Endodermal cell (in vitro differentiated cells): ENCODE data around the gene EPHX1. TPM values are rescaled to one million over a fixed set of nuclear protein-coding genes. Genes with fewer than 3 reads are reported as not detected.
A peak's percentile ranks its signal among the peaks of the same experiment; 100 is the strongest.

Source experiments
- DNase-seq: peaks from one replicate; pipeline ENCODE4 v3.0.0-alpha.2; 2017
- H3K27ac ChIP-seq: 2 replicates; pipeline ENCODE4 v1.5.1; 2013; ENCODE audit warnings: mild to moderate bottlenecking, low read depth, low read length, moderate library complexity
- H3K27me3 ChIP-seq: 2 replicates; pipeline ENCODE4 v1.6.1; 2013; ENCODE audit warnings: mild to moderate bottlenecking, low read length, moderate library complexity; ENCODE audit not compliant: insufficient read depth, control insufficient read depth, poor library complexity, severe bottlenecking
- H3K36me3 ChIP-seq: 2 replicates; pipeline ENCODE4 v1.7.0; 2013; ENCODE audit warnings: mild to moderate bottlenecking, low read length, moderate library complexity; ENCODE audit not compliant: control insufficient read depth, insufficient read depth
- H3K4me1 ChIP-seq: one replicate; pipeline ENCODE4 v1.7.0; 2013; ENCODE audit warnings: low read length; ENCODE audit not compliant: control insufficient read depth, insufficient read depth
- H3K4me3 ChIP-seq: 2 replicates; pipeline ENCODE4 v1.5.1; 2013; ENCODE audit warnings: mild to moderate bottlenecking, low read length, moderate library complexity
- H3K9ac ChIP-seq: 2 replicates; pipeline ENCODE4 v1.6.1; 2013; ENCODE audit warnings: mild to moderate bottlenecking, low read length, moderate library complexity; ENCODE audit not compliant: poor library complexity, severe bottlenecking; ENCODE audit errors: extremely low read depth
- H3K9me3 ChIP-seq: 2 replicates; pipeline ENCODE4 v1.6.1; 2013; ENCODE audit warnings: mild to moderate bottlenecking, low read length, moderate library complexity; ENCODE audit not compliant: control insufficient read depth
- H3K27ac Mint-ChIP-seq: 2 replicates; pipeline ENCODE4 v1.8.0; 2020; ENCODE audit warnings: mixed read lengths
- H3K27me3 Mint-ChIP-seq: 2 replicates; pipeline ENCODE4 v1.8.0; 2021; ENCODE audit warnings: mild to moderate bottlenecking, mixed read lengths; ENCODE audit not compliant: insufficient read depth
- H3K36me3 Mint-ChIP-seq: 2 replicates; pipeline ENCODE4 v1.8.0; 2020; ENCODE audit warnings: low read depth, mixed read lengths
- H3K4me1 Mint-ChIP-seq: 2 replicates; pipeline ENCODE4 v1.8.0; 2020; ENCODE audit warnings: mixed read lengths
- H3K4me3 Mint-ChIP-seq: 2 replicates; pipeline ENCODE4 v1.8.0; 2020; ENCODE audit warnings: mild to moderate bottlenecking, moderate library complexity, mixed read lengths
- H3K9me3 Mint-ChIP-seq: 2 replicates; pipeline ENCODE4 v1.8.0; 2020; ENCODE audit warnings: mild to moderate bottlenecking, mixed read lengths
- WGBS, 2 experiments: methylation state at CpG; one replicate each; pipeline versions ENCODE4 v1.1.5 to v1.1.7; 2013; ENCODE audit warnings: missing lambda C conversion rate in 2 of 2, mixed read lengths in 1 of 2; ENCODE audit not compliant: insufficient coverage in 1 of 2, insufficient read length in 1 of 2; 5-methylcytosine and 5-hydroxymethylcytosine counted together
- total RNA-seq, 2 donors: library from RNA; stranded (reverse); fragmentation: NEBNext Ultra II Directional in 1 of 2; extraction: Animal tissue kit (Norgen Biotek cat#: 25700) in 1 of 2; gene quantifications; 2 replicates in 1 of 2; 3 replicates in 1 of 2; pipeline ENCODE4 v1.2.1, GENCODE V29; 2021
- TF ChIP-seq, protein P1 (sequence below): fragments of 200-600 bp; sonication (generic); conservative IDR thresholded peaks from 2 replicates; pipeline ENCODE4 v1.5.0; 2021; ENCODE audit warnings: antibody characterized with exemption, mild to moderate bottlenecking

EPHX1 gene
- total RNA-seq, 2 donors from 2014 or later, result 49.2 to 84.1 TPM

DNA sequence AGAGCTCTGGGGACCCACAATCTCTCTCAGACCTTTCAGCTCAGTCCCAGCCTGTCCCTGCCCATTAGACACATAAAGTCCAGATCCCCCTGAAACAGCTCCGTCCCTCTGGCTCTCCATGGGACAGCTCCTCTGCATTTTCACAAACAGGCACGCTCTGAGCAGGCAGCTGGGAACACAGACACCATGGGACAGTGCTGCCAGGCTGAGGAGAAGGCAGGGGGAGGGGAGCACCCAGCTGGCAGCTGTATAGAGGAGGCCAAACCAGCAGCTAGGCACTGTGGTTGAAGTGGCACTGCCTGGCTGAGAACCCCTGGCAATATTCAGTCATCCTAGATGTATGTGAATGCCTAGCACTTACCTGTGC is 70.3 kb downstream of the EPHX1 start:
- DNase-seq, result no peak
- H3K9me3 ChIP-seq, result no peaks in the 10 kb centered on the region
- H3K4me1 Mint-ChIP-seq, result peaks cover 53% of the 10 kb centered on the region
- peaks cover 27% of the 10 kb centered on the region for H3K4me1 ChIP-seq
- peak overlapping the region; percentile 90 for H3K4me3 ChIP-seq
- H3K27ac ChIP-seq, result no peak overlapping the region
- peaks cover 22% of the 10 kb centered on the region for H3K36me3 Mint-ChIP-seq
- no peaks in the 10 kb centered on the region for H3K9me3 Mint-ChIP-seq
- H3K27me3 Mint-ChIP-seq, result no peaks in the 10 kb centered on the region
- peaks cover 44% of the 10 kb centered on the region for H3K36me3 ChIP-seq
- peak overlapping the region; percentile 94 for H3K9ac ChIP-seq
- H3K27me3 ChIP-seq, result no peaks in the 10 kb centered on the region
- WGBS, 2 experiments, result 20 to 81% methylated on average over 1 to 2 of the region's 2 CpGs
- peak overlapping the region; percentile 98 for H3K27ac Mint-ChIP-seq
- TF ChIP-seq, protein P1, sequence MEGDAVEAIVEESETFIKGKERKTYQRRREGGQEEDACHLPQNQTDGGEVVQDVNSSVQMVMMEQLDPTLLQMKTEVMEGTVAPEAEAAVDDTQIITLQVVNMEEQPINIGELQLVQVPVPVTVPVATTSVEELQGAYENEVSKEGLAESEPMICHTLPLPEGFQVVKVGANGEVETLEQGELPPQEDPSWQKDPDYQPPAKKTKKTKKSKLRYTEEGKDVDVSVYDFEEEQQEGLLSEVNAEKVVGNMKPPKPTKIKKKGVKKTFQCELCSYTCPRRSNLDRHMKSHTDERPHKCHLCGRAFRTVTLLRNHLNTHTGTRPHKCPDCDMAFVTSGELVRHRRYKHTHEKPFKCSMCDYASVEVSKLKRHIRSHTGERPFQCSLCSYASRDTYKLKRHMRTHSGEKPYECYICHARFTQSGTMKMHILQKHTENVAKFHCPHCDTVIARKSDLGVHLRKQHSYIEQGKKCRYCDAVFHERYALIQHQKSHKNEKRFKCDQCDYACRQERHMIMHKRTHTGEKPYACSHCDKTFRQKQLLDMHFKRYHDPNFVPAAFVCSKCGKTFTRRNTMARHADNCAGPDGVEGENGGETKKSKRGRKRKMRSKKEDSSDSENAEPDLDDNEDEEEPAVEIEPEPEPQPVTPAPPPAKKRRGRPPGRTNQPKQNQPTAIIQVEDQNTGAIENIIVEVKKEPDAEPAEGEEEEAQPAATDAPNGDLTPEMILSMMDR, result no peak
- H3K4me3 Mint-ChIP-seq, result peak overlapping the region; percentile 87

DNA sequence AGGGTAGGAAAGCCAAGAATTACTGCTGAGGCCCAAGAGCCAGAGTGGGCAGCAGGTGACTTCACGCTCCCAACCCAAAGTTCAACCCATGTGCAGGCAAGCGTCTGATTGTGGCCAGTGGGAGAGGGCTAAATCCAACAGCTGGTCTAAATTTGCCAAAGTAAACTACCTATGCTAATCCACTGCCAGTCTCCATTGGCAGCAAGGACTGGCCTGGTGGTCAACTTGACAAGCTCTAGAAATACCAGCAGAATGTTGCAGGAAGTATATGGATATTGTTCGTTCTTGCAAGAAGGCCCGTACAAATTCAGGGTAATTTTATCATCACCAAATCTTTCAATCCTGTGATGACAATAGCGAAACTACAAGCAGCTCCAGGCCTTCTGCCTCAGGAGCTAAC is 70.7 kb downstream of the EPHX1 start:
- Mint-ChIP-seq H3K9me3 (no peaks in the 10 kb centered on the region), H3K4me3 (peak overlapping the region; percentile 87), H3K4me1 (peaks cover 53% of the 10 kb centered on the region), H3K36me3 (peaks cover 19% of the 10 kb centered on the region), H3K27ac (peak overlapping the region; percentile 98), H3K27me3 (no peaks in the 10 kb centered on the region)
- 74 to 80% methylated on average over 3 to 5 of the region's 5 CpGs for WGBS, 2 experiments
- peak overlapping the region; percentile 94 for H3K9ac ChIP-seq
- peak overlapping the region; percentile 90 for H3K4me3 ChIP-seq
- H3K36me3 ChIP-seq, result peaks cover 40% of the 10 kb centered on the region
- TF ChIP-seq, protein P1, result no peak
- DNase-seq, result no peak
- peaks cover 27% of the 10 kb centered on the region for H3K4me1 ChIP-seq
- H3K9me3 ChIP-seq, result no peaks in the 10 kb centered on the region
- no peak overlapping the region for H3K27ac ChIP-seq
- no peaks in the 10 kb centered on the region for H3K27me3 ChIP-seq

DNA sequence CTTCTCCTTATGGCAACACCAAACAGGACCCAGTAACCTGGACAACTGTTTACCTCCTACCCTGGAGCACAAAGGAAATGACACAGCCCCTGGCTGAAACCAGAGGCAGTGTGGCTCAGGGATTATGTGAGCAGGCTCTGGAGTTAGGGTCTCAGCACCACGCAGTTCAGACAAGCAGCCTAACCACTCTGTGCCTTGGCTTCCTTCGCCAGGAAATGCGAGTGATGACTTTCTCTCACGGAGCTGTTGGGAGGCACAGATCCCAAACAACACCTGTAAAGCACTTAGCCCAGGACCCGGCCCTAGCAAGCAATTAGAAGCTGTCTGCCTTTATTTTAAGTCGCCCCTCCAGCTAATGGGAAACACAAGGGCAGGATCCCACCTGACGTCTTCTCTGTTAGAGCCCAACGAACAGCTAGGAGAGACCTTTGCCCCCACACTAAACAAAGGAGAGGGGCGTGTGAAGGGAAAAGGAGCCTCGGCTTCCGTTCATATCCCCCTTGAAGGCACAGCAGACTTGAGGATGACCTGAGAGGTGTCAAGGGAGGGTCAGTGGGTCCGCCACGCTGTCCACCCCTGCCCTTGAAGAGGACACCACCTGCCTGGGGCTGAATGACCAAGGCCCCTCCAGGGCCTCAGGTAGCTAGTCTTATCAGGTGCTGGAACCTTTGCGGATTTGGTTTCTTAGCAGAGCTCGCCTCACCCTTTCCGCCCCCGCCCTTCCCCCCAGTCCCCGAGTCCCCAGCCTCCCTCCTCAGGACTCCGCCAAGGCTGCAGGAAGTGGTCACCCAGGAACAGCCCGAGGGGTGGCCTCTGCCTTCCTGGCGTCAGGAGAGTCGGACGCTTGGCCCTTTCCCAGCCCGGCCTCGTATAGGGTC is 71.4 kb downstream of the EPHX1 start:
- 6 to 15% methylated on average over 15 to 25 of the region's 25 CpGs for WGBS, 2 experiments
- TF ChIP-seq, protein P1, result no peak
- peaks cover 35% of the 10 kb centered on the region for H3K36me3 ChIP-seq
- peaks cover 15% of the 10 kb centered on the region for H3K36me3 Mint-ChIP-seq
- no peaks in the 10 kb centered on the region for H3K9me3 Mint-ChIP-seq
- H3K4me1 Mint-ChIP-seq, result peaks cover 50% of the 10 kb centered on the region
- H3K4me3 Mint-ChIP-seq, result peak overlapping the region; percentile 87
- H3K9ac ChIP-seq, result peak overlapping the region; percentile 94
- peaks cover 27% of the 10 kb centered on the region for H3K4me1 ChIP-seq
- peak overlapping the region; percentile 90 for H3K4me3 ChIP-seq
- H3K27me3 Mint-ChIP-seq, result no peaks in the 10 kb centered on the region
- no peaks in the 10 kb centered on the region for H3K27me3 ChIP-seq
- H3K9me3 ChIP-seq, result no peaks in the 10 kb centered on the region
- no peak overlapping the region for H3K27ac ChIP-seq
- H3K27ac Mint-ChIP-seq, result peak overlapping the region; percentile 98
- DNase-seq, result peak; percentile 83
